ENCODE data around the gene PLXNA4. TPM values are rescaled to one million over a fixed set of nuclear protein-coding genes. Genes with fewer than 3 reads are reported as not detected.

The PLXNA4 gene
- total RNA-seq, 2 experiments from 2014 or later, result 0.75 to 0.85 TPM

DNA sequence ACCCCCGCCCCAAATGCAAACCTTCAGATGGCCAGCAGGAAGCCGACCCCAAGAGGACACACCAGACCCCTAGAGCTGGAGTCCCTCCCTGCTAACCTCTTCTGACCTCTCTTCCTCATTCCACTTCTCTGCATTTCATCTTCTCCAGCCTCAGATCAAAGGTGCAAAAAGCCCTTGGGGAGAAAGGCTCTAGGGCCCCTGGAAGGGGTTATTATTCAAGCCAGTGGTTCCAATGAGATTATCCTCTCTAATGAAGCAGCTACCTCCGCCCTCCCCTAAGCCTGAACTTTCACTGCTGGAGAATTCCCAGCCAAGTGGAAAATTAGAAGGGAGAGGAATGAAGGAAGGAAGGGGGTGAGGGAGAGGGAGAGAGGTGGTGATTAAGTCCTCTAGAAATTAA is 343.9 kb downstream of the PLXNA4 start:
- no peaks in the 10 kb centered on the region for H3K4me1 Mint-ChIP-seq (ENCODE audit: low read depth)
- intact Hi-C loops (cut with DNase I, micrococcal nuclease), result no loop called here
- Histone ChIP-seq H3K36me3 (ENCODE audit: insufficient read depth, low read length) (no peaks in the 10 kb centered on the region), H3K27me3 (ENCODE audit: control insufficient read depth in 1 of 2, insufficient read depth in 2 of 2, low read length in 2 of 2) (no peaks in the 10 kb centered on the region), H3K4me3 (ENCODE audit: low read length) (no peak overlapping the region), H3K27ac (ENCODE audit: low read depth in 1 of 2, low read length in 2 of 2) (no peak overlapping the region), H3K9me3 (ENCODE audit: control insufficient read depth in 1 of 2, insufficient read depth in 1 of 2, low read length in 2 of 2) (peaks cover 0 to 11% of the 10 kb centered on the region in 2 experiments), H3K4me1 (ENCODE audit: insufficient read depth, low read length) (no peaks in the 10 kb centered on the region)
- H3K9me3 Mint-ChIP-seq, result no peaks in the 10 kb centered on the region
- no peak overlapping the region for H3K4me3 Mint-ChIP-seq
- H3K36me3 Mint-ChIP-seq (ENCODE audit: low read depth), result no peaks in the 10 kb centered on the region
- no peak overlapping the region for H3K27ac Mint-ChIP-seq
- peaks cover 15% of the 10 kb centered on the region for H3K27me3 Mint-ChIP-seq
- DNase-seq (no peak), ATAC-seq (ENCODE audit: poor library complexity) (no peak)
- TF ChIP-seq, protein P1, sequence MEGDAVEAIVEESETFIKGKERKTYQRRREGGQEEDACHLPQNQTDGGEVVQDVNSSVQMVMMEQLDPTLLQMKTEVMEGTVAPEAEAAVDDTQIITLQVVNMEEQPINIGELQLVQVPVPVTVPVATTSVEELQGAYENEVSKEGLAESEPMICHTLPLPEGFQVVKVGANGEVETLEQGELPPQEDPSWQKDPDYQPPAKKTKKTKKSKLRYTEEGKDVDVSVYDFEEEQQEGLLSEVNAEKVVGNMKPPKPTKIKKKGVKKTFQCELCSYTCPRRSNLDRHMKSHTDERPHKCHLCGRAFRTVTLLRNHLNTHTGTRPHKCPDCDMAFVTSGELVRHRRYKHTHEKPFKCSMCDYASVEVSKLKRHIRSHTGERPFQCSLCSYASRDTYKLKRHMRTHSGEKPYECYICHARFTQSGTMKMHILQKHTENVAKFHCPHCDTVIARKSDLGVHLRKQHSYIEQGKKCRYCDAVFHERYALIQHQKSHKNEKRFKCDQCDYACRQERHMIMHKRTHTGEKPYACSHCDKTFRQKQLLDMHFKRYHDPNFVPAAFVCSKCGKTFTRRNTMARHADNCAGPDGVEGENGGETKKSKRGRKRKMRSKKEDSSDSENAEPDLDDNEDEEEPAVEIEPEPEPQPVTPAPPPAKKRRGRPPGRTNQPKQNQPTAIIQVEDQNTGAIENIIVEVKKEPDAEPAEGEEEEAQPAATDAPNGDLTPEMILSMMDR (IDR thresholded peaks at IDR 0.05), result no peak
- ChIA-PET POLR2A (no interaction called here), CTCF (no interaction called here)

DNA sequence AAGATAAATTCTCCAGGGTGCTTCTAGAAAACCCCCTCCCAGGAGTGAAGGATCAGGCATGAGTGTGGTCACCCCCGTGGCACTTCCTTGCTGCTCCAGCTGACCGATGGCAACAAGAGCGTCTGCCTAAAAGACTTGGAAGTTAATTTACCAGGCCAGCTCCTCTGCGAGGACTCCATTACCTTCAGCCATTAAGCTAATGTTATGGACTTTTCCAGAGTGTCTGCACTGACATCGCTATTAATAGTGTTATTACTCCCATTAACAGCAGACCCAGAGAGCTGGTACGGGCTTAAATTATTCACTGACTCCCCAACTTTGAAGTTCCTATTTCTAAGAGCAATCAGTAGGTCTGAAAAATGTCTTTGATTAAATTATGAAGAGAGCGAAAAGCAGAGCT is 345.8 kb downstream of the PLXNA4 start:
- peaks cover 0 to 6% of the 10 kb centered on the region in 2 experiments for H3K9me3 ChIP-seq (ENCODE audit: control insufficient read depth in 1 of 2, insufficient read depth in 1 of 2, low read length in 2 of 2)
- H3K27ac ChIP-seq (ENCODE audit: low read depth in 1 of 2, low read length in 2 of 2), result no peak overlapping the region
- Mint-ChIP-seq H3K27ac (no peak overlapping the region), H3K4me3 (no peak overlapping the region), H3K27me3 (peaks cover 15% of the 10 kb centered on the region), H3K4me1 (ENCODE audit: low read depth) (no peaks in the 10 kb centered on the region), H3K9me3 (no peaks in the 10 kb centered on the region), H3K36me3 (ENCODE audit: low read depth) (no peaks in the 10 kb centered on the region)
- CTCF ChIA-PET, result no interaction called here
- no peak for DNase-seq
- POLR2A ChIA-PET, result no interaction called here
- intact Hi-C loops (cut with DNase I, micrococcal nuclease), result no loop called here
- TF ChIP-seq, protein P1 (IDR thresholded peaks at IDR 0.05), result no peak
- ATAC-seq (ENCODE audit: poor library complexity), result no peak
- H3K36me3 ChIP-seq (ENCODE audit: insufficient read depth, low read length), result no peaks in the 10 kb centered on the region
- no peaks in the 10 kb centered on the region for H3K4me1 ChIP-seq (ENCODE audit: insufficient read depth, low read length)
- H3K27me3 ChIP-seq (ENCODE audit: control insufficient read depth in 1 of 2, insufficient read depth in 2 of 2, low read length in 2 of 2), result no peaks in the 10 kb centered on the region
- no peak overlapping the region for H3K4me3 ChIP-seq (ENCODE audit: low read length)

DNA sequence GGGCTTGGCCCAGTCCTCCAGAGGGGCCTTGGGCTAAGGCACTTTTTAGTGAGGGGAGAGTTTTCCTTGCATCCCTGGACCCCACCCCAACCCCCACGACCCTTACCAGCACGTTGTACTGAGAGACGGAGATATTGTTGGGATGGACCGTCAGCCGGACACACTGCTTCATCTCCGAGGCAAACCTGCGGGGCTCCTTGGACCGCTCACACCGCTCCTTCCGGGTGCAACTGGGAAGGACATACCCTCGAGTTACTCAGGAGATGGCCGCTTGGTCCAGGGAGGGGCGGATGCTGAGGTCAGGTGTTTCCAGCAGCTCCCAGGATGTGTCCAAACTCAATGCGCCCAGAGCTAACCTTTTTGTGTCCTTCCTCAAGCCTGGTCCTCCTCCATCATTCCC is 348.0 kb downstream of the PLXNA4 start:
- TF ChIP-seq, protein P1 (IDR thresholded peaks at IDR 0.05), result no peak
- Mint-ChIP-seq H3K27me3 (peaks cover 15% of the 10 kb centered on the region), H3K4me3 (no peak overlapping the region), H3K4me1 (ENCODE audit: low read depth) (no peaks in the 10 kb centered on the region), H3K9me3 (no peaks in the 10 kb centered on the region), H3K27ac (no peak overlapping the region), H3K36me3 (ENCODE audit: low read depth) (no peaks in the 10 kb centered on the region)
- Histone ChIP-seq H3K27me3 (ENCODE audit: control insufficient read depth in 1 of 2, insufficient read depth in 2 of 2, low read length in 2 of 2) (no peaks in the 10 kb centered on the region), H3K36me3 (ENCODE audit: insufficient read depth, low read length) (no peaks in the 10 kb centered on the region), H3K9me3 (ENCODE audit: control insufficient read depth in 1 of 2, insufficient read depth in 1 of 2, low read length in 2 of 2) (no peaks in the 10 kb centered on the region), H3K4me3 (ENCODE audit: low read length) (no peak overlapping the region), H3K4me1 (ENCODE audit: insufficient read depth, low read length) (no peaks in the 10 kb centered on the region), H3K27ac (ENCODE audit: low read depth in 1 of 2, low read length in 2 of 2) (no peak overlapping the region)
- intact Hi-C loops (cut with DNase I, micrococcal nuclease), result no loop called here
- DNase-seq (no peak), ATAC-seq (ENCODE audit: poor library complexity) (no peak)
- ChIA-PET CTCF (no interaction called here), POLR2A (no interaction called here)

Measured in CD4-positive, alpha-beta T cell (primary cell).